Measurements from ENCODE around the gene ARHGAP42.
"Not testable (repeated sequence)": the region's sequence is repeated elsewhere in the genome, so short reads cannot be mapped to it uniquely, and the experiment has no call there.

ARHGAP42 gene

DNA sequence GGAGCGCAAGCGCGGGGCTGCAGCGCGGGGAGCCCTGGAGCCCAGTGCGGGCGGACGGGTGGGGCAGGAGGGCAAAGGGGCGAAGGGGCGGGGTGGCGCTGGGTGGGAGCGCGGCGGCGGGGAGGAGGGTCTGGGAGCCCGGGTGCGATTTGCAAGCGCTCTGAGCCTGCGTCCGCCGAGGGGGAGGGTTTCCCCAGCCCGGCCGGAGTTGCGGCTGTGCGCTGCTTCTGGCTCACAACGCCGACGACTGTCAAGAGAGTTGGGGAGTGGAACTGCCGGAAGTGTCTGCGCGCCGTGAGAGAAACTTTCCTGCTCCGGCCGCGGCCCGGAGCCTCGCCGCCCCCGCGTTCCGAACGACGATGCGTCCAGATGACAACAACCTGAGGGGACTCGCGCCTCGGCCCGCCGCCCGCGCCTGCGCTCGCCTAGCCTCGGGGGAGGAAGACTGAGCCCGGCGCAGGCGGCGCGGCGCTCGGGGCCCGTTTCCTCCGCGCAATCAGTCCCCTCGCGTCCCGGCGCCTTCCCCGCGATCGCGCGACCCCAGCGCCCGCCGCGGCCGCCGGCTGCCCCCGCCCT lies at the start of gene ARHGAP42:
TSS of gene ARHGAP42 (plus strand) at position 235 of the 576 bp plus-strand sequence. CDS start 391 bp downstream, outside the sequence.
- peak; percentile 7 for DNase-seq (ENCODE audit: low read depth in 2 of 2)

DNA sequence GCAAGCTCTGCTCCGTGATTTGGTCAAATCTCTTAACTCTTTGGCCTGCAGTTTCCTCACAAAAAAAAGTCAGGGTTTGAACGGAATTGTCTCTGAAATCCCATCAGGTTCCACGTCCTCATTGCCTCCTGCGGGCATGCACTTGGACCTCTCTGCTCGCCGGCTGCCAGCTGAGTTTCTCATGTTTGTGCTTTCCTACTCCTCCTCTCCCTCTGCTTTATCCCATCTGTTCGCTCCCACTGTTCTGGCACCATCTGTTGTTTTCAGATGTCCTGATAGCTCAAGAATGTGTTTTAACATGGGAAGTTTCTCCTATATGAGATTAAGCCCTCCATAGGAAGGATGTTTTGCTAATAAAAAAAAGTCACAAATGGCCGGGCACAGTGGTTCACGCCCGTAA lies 49.4 kb upstream of the ARHGAP42 start:
- no peak for DNase-seq (ENCODE audit: low read depth in 2 of 2)

GRCh38 chr11:100638648-100639047 lies 48.4 kb upstream of the ARHGAP42 start:
- no peak for DNase-seq (ENCODE audit: low read depth in 2 of 2)

- no peak for DNase-seq (ENCODE audit: low read depth in 2 of 2)
Measured at GRCh38 chr11:100639140-100639539, 47.9 kb upstream of the ARHGAP42 start.

DNA sequence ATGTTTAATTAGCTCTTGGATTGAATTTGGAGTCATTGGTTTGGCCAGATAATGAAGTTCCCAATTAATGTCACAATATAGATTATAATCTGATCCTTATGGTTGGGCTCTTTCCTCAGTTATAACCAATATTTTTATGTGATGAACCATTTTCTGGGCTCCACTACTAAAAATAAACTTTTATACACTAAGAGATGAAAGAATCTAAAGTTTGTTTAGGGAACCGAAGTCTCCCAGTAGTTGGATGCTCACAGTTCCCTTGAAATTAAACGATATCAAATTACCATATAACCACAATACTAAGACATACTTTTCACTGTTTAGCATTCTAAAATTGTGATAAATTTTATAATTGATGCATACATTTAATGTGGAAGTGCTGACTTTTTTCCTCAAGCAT lies 47.0 kb upstream of the ARHGAP42 start:
- no peak for DNase-seq (ENCODE audit: low read depth in 2 of 2)

DNA sequence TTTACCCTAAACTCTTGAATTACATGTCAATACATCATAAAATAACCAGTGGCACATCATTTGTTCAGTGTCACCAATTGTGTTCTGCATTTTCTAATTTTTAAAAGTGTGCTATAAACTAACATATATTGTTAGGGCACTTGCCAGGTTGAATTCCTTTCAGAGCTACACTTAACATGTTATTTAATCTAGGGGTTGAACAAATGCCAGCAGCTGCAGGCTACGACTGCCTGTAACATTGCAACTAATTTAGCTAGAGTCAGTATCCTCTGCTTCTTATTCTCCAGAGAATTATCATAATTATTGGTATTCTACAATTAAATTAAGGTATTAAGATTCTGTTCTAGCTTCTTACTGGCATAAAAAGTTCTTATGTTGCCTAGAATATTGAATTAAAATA lies 46.4 kb upstream of the ARHGAP42 start:
- DNase-seq (ENCODE audit: low read depth in 2 of 2), result no peak

GRCh38 chr11:100641456-100641855 lies 45.6 kb upstream of the ARHGAP42 start:
- DNase-seq (ENCODE audit: low read depth in 2 of 2), result no peak

DNA sequence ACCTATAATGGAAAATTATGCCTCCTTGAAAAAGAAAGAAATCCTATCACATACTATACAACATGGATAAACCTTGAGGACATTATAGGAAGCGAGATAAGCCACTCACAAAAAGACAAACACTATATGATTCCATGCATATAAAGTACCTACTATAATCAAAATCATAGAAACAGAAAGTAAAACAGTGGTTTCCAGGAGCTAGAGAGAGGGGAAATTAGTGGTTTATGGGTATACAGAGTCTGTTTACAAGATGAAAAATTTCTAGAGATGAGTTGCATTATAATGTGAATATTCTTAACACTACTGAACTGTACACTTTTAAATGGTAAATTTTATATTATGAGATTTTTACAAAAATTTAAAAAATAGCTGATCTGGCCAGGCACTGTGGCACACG lies 40.5 kb upstream of the ARHGAP42 start:
- no peak for DNase-seq (ENCODE audit: low read depth in 2 of 2)

DNA sequence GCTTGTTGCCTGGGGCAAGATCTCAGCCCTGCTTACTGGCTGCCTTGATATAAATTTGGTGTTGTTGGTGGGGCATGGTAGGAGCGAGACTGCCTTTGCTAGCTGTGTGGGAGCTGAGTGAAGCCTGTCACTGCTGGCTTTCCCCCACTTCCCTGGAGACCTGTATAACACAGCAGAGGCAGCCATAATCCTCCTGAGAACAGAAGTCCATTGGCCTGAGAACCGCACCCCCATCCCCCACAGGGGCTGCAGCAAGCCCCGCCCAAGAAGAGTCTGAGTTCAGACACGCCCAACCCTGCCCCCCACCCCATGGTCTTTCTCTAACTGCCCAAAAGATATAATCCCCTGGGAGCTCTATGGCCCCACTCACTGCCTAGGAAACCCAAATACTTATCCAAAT lies 39.2 kb upstream of the ARHGAP42 start:
- no peak for DNase-seq (ENCODE audit: low read depth in 2 of 2)

DNA sequence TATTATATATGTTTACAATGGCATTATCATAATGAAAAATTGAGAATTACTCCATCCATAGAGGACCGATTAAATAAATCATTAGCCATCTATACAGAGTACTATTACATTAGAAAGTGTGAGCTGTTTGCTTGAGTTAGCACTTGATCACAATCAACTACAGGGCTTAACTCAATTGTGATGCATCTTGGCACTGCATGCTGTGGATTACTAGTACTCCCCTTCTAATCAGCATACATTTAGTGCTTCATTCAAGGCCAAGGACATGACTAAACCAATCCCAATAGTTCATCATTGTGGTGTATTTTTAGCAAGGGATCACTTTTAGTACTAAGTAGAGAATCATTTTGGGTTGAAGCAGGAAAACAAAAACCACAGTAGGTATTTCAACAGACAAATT lies 23.5 kb upstream of the ARHGAP42 start:
- DNase-seq (ENCODE audit: low read depth in 2 of 2), result no peak

DNA sequence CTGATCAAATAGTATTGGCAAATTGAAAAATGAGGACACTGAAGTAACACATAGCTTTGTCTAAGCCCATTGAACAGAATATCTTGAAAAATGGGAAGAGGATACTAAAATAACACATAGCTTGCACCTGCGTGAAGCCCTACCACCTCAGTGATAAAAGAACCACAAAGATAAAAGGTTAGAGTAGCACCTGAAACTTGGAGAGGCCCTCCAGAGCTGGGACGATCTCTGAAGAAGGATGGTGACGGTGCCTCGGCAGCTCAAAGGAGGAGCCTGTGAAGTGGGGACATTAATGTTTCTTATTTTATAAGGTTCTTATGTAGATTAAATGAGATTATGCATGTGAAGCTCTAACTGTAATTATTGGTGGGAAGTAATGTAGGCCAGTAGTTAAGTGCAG lies 23.1 kb upstream of the ARHGAP42 start:
- no peak for DNase-seq (ENCODE audit: low read depth in 2 of 2)

DNA sequence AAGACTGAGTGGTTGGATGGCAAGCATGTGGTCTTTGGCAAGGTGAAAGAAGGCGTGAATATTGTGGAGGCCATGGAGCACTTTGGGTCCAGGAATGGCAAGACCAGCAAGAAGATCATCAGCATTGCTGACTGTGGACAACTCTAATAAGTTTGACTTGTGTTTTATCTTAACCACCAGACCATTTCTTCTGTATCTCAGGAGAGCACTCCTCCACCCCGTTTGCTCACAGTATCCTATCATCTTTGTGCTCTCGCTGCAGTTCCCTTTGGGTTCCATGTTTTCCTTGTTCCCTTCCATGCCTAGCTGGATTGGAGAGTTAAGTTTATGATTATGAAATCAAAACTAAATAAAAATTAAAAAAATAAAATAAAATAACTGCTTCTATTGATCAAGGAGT lies 20.3 kb upstream of the ARHGAP42 start:
- DNase-seq (ENCODE audit: low read depth in 2 of 2), result not testable (repeated sequence)

DNA sequence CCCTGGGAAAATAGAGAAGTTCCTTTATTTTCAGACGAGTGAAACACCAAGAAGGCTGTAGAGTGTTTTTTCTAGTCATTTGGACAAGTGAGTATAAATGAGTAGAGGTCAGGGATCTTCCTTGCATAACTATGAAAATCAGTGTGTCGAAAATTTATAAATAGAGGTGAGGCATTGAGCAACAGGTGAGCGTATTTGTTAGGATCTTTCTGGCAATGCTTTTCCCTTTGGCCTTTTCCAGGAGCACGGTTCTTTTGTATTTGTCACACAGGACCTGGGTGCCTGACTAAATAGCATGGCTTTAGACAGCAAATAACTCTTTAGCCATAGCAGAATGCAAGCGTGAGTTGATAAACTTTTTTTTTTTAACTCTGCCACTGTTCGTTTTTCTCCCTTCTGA lies 19.6 kb upstream of the ARHGAP42 start:
- no peak for DNase-seq (ENCODE audit: low read depth in 2 of 2)

- DNase-seq (ENCODE audit: low read depth in 2 of 2), result no peak
Measured at GRCh38 chr11:100670140-100670539, 16.9 kb upstream of the ARHGAP42 start.

- DNase-seq (ENCODE audit: low read depth in 2 of 2), result no peak
Measured at GRCh38 chr11:100671471-100671870, 15.6 kb upstream of the ARHGAP42 start.

- no peak for DNase-seq (ENCODE audit: low read depth in 2 of 2)
Measured at GRCh38 chr11:100672498-100673033, 14.5 kb upstream of the ARHGAP42 start.

DNA sequence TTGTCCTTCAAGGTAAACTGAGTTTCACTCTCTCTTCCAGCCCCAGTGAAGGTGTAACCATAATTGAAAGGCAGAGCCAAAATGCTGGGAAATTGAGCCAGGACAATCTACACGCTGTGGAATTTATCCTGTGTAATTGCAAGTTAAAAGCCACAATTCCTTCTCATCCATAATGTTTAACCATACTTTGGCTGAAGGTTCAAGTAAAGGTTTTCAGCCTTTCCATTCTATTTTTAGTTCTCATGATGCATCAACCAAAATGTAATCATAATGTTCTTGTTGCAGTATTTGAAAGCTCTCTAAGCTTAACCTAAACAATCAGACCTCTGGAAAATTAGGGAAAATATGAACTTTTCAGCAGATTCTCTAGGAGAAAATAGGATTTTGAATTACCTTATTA lies 14.0 kb upstream of the ARHGAP42 start:
- no peak for DNase-seq (ENCODE audit: low read depth in 2 of 2)

DNA sequence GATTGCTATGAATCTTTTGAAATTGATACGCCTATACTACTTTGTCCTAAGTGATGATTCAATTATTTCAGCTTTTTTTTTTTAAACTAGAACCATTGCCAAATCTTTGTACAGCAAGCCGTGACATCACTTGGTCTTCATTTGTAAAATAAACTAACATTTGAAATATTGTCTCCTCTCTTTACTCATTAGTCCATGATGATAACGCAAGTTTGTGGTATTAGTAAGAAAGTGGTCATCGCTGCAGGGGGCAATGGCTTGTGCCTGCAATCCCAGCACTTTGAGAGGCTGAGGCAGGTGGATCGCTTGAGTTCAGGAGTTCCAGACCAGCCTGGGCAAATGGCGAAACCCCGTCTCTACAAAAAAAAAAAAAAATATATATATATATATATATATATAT lies 12.9 kb upstream of the ARHGAP42 start:
- no peak for DNase-seq (ENCODE audit: low read depth in 2 of 2)

DNA sequence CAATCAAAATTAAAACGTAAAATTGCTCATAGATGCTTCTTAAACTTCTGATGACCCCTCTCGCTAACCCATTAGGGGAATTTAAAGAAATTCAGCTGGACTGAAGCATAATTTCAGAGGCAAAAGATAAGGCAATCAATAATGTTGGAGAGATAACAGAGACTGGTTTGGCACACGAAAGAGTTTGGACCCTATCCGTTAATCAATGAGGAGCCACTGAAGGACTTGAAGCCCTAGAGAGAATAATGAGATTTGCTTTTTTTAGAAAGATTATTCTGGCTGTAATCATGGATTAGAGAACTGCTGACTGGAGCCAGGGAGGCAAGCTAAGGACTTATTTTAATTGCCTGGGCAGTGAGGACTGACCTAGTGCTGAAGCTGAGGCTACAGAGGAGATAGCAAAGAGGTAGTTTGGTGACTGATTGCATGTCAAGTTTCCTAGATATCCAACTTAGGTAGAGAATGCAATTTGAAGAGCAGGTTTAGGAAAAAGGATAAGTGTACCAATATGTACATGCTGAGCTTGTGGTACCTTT lies 11.9 kb upstream of the ARHGAP42 start:
- no peak for DNase-seq (ENCODE audit: low read depth in 2 of 2)

DNA sequence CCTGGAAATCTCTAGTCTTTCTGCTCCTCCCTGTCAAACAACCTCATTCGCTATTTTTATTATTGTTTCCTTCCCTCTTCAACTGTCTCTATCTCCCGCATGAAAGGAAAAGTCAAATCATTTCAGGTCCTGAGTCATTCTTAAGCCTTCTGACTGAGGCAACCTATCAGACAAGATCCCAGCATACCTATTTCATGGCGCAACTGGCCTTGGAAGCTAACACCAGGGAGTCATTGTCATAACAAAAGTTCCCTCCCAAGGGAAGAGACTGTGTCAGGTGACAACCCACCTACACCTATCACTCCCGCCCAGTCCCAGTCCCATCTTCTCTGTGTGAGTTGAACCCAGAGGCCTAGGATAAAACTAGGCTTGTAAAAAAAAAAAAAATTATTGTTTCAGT lies 10.2 kb upstream of the ARHGAP42 start:
- DNase-seq (ENCODE audit: low read depth in 2 of 2), result no peak

DNA sequence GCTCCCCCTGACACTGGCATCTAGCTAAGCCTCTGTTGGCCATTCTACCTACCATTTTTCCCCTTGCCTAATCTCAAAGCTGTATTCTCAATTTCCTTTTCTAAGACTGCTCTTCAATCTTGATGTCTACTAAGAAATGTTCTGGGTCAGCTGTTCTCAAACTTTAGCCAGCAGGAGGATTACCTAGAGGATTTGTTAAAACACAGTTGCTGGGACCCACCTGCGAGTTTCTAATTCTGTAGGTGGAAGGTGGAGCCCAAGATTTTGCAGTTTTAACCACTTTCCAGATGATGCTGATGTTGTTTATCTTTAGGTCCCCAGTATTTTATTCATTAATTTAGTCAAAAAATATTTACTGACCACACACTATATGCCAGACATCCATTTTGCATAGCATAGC lies 9.3 kb upstream of the ARHGAP42 start:
- no peak for DNase-seq (ENCODE audit: low read depth in 2 of 2)

DNA sequence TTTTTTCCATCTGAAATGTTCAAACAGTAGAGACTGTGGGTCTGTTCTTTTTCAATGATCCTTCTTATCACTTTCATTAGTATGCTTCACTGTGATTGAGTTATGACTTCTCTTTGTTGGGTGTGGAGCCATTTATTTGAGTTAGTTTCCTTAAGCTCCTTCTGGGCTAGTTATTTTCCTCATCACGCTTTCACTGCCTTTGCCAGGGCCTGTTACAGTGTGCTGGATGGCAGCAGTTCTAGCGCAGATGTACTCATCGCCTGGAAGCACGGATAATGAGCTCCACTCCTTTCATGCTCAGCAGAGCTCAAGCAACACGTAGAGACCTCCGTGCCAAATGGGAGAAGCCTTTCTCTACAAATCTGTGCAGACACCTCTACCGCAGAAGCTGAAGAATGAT lies 7.0 kb upstream of the ARHGAP42 start:
- DNase-seq (ENCODE audit: low read depth in 2 of 2), result no peak

DNA sequence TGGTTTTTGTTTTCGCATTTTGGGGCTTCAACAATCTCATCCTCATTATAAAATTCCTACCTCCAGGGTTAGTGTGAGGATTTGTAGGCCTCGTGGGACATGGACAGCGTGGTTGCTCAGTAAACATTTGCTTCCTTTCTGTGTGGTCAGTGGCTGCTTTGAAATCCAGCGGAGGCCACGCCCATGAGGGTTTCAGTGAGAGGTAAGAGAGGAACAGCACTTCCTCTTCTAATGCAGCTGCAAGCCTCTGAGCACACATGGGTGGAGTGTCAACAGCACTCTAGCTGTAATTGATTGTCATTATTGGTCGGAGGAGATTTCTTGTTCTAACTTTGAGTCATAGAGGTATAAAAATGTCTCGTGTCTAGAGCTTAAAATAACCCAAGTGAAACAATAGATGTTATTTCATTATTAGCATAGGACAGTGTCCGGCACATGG lies 6.0 kb upstream of the ARHGAP42 start:
- no peak for DNase-seq (ENCODE audit: low read depth in 2 of 2)
